GM18498 (cell line): ENCODE data around the gene POLR2H.

Source experiments
- ATAC-seq: cut with Tn5 transposase; IDR thresholded peaks from one replicate; pipeline ENCODE4 v1.9.1; 2021; ENCODE audit warnings: mild to moderate bottlenecking, moderate library complexity; ENCODE audit not compliant: unreplicated experiment

Gene POLR2H

DNA sequence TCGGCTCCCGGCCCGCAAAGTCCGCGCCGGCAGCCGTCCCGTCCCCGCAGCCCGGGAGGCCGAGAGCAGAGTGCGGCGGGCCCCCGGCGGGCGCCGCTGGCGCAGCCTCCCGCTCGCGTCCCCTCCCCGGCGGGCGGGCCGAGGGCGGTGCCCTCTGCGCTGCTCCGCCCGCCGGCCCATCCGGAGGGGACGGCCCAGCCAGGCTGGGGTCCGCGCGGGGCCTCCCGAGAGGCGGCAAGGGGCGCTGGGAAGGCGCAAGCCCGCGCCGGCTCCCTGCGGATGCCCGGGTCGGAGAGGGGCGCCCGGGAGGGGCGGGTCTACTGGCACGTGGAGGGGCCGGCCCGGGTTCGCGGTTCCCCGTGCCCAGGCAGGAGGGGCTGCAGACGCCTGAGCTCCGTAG is at the start of gene POLR2H, which contains the start of gene CLCN2:
Gene POLR2H, plus strand, starts transcription at position 179 of the 400 bp plus-strand sequence. CDS start 1,783 bp downstream, outside the sequence.
Gene CLCN2, minus strand, starts transcription at position 74 of the 400 bp plus-strand sequence. CDS start 126 bp downstream, outside the sequence.
- peak; percentile 47 for ATAC-seq

DNA sequence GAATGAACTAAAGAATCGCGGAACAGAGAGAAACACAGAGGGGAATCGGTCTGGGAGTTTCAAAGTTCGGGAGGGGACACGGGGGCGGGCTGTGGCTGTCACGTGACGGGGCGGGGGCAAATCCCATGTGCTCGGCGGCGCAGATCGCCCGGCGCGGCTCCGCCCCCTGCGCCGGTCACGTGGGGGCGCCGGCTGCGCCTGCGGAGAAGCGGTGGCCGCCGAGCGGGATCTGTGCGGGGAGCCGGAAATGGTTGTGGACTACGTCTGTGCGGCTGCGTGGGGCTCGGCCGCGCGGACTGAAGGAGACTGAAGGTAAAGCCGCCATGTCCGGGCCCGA is 47.2 kb upstream of the POLR2H start, which contains the start of gene EIF4G1:
Gene EIF4G1, plus strand, starts transcription at position 244 of the 337 bp plus-strand sequence. CDS start 1,191 bp downstream, outside the sequence.
- ATAC-seq = peak; percentile 87

DNA sequence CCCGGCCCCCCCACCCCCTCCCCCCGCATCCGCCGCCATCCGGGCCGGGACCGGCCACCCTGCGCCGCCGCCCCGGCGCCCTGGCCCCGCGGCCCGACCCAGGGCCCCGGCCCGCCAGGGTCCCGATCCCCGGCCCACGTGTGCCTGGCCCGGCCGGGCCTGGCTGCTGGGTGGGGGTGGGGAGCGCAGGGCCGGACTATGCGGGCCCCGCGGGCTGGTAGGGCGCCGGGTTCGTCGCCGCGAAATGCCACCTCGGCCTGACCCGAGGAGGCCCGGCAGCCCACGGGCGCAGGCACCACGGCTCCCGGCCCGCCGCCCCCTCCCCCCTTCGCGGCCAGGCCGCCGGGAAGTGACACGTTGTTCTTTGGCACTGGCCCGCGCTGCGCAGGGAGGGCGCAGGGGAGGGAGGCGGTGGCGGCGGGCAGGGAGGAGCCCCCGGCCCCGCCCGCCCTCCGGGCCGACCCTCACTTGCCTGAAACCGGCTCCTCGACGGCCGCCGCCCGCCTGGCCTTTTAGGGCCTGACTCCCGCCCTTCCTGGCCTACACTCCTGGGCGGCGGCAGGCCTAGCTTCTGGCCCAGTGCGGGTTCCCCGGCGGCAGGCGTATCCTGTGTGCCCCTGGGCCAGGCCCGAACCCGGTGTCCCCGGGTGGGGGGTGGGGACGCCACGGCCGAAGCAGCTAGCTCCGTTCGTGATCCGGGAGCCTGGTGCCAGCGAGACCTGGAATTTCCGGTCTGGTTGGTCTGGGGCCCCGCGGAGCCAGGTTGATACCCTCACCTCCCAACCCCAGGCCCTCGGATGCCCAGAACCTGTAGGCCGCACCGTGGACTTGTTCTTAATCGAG is 46.6 kb upstream of the POLR2H start:
- peak; percentile 59 for ATAC-seq

DNA sequence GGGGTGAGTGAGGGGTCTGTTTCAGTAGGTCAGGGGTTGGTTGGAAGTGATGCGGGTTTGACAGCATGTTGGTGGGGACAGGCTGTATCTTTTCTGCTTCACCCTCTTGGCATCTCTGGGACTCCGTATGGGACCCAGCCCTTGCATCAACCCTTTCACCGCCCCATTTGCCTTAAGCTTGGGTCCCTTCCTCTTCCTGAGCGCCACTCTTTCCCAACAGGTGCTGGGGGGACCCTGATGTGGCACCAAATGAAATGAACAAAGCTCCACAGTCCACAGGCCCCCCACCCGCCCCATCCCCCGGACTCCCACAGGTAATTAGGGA is 46.0 kb upstream of the POLR2H start:
- ATAC-seq = no peak

DNA sequence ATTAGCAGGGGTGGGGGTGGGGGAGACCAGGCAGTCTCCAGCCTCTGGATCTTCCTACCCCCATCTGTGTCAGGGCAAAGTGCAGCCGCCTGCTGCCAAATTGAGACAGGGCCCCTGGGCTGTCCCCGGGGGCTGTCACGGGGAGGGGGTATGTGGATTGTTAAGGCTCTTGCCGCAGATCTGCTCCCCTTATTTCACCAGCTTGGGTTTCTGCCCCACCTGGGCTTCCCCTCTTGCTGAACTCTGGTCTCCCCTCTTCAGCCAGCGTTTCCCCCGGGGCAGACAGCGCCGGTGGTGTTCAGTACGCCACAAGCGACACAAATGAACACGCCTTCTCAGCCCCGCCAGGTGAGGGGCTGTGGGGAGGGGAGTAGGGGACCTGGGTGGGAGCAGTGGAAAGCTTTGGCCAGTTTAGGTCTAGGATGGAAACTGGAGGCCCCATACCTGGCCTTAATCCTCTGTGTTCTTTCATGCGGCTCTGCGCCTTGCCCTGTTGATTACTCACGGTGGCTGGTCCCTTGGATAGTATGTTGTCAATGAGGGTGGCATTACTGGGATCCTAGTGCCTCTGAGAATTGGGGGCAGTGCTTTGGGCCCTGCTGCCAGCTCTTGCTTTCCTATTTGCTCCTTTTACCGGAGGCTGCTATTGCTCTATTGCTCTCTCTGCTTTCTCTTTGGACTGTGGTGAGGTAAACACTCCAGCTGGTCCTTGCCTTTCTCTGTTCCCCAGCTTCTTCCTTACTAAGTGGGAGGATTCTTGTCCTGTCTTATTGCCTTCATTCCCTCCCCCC is 45.4 kb upstream of the POLR2H start:
- ATAC-seq = no peak

DNA sequence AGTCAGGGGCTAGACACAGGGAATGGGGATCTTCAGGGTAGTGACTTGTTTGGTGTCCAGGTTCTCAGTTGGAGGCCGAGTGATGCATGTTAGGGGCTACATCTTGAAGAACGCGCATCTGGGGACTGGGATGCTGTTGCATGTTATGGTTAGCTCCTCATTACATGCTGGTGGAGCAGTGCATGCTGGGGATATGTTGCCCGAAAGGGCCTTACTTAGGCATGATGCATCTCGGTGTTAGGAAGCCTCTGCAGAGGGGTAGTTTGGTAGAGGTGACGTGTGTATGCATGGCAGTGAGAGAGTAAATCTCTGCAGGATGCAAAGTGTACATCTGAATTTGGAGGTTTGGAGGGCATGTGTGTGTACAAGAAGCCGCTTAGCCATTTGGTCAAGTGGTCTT is 44.7 kb upstream of the POLR2H start:
- no peak for ATAC-seq

DNA sequence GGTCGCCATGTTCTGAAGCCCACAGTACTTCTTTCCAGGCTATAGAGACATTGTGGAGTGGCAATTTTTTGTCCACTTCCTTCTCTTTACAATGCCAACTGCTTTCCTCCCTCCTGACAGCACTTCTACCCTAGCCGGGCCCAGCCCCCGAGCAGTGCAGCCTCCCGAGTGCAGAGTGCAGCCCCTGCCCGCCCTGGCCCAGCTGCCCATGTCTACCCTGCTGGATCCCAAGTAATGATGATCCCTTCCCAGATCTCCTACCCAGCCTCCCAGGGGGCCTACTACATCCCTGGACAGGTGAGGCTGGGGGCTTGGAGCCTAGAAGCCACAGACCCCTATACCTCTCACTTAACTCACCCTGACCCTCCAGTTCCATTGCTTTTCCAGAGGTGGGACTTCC is 44.3 kb upstream of the POLR2H start:
- ATAC-seq = no peak

DNA sequence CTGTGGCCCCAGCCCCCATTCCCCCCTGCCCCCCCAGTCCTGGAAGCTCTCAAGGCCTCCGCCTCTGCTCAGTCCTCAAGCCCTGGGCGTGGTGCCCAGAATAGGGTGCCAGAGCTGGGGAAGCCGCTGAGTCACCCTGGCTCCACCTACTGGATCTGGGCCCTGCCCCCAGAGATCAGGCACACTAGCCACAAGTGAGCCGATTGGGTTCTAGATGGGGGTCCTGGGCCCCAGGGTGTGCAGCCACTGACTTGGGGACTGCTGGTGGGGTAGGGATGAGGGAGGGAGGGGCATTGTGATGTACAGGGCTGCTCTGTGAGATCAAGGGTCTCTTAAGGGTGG is 41.4 kb upstream of the POLR2H start:
- ATAC-seq = no peak

DNA sequence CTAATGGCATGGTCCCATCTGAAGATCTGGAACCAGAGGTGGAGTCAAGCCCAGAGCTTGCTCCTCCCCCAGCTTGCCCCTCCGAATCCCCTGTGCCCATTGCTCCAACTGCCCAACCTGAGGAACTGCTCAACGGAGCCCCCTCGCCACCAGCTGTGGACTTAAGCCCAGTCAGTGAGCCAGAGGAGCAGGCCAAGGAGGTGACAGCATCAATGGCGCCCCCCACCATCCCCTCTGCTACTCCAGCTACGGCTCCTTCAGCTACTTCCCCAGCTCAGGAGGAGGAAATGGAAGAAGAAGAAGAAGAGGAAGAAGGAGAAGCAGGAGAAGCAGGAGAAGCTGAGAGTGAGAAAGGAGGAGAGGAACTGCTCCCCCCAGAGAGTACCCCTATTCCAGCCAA is 39.8 kb upstream of the POLR2H start:
- ATAC-seq = no peak

DNA sequence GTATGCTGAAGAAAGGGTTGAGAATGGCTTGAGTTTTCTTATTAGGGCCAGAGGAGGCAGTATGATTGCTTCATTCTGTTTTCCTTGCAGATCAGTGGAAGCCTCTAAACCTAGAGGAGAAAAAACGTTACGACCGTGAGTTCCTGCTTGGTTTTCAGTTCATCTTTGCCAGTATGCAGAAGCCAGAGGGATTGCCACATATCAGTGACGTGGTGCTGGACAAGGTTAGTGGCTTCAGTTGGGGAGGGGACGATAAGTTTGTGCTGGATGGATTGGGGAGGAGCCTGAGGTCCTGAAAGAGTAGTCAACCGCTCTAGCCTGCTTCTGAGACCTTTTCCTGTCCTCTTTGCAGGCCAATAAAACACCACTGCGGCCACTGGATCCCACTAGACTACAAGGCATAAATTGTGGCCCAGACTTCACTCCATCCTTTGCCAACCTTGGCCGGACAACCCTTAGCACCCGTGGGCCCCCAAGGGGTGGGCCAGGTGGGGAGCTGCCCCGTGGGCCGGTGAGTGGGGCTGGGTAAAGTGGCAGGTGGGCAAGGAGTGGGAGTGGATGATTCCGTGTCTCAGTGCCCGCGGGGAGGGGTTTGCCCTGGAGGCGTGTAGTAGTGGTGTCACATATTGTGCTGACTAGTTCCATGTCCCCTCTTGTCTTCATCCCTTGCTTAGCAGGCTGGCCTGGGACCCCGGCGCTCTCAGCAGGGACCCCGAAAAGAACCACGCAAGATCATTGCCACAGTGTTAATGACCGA is 38.6 kb upstream of the POLR2H start:
- no peak for ATAC-seq

DNA sequence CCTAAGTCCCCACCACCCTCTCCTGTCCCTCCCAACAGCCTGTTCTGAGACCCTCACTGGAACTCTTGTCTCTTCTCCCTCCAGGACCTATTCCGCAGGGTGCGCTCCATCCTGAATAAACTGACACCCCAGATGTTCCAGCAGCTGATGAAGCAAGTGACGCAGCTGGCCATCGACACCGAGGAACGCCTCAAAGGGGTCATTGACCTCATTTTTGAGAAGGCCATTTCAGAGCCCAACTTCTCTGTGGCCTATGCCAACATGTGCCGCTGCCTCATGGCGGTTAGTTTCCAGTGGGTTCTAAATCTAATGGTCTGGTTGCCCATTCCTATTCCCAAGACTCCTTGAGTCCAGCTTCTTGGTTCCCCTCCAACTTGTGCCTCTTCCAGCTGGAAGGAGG is 37.8 kb upstream of the POLR2H start:
- ATAC-seq = no peak

DNA sequence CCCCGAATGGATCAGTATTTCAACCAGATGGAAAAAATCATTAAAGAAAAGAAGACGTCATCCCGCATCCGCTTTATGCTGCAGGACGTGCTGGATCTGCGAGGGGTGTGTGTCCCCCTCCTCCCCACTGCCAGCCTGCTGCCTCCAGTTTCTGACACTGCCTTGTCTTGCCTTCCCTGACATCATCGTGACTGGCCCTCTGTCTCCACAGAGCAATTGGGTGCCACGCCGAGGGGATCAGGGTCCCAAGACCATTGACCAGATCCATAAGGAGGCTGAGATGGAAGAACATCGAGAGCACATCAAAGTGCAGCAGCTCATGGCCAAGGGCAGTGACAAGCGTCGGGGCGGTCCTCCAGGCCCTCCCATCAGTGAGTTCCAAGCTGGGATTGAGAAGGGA is 36.2 kb upstream of the POLR2H start:
- ATAC-seq = no peak

DNA sequence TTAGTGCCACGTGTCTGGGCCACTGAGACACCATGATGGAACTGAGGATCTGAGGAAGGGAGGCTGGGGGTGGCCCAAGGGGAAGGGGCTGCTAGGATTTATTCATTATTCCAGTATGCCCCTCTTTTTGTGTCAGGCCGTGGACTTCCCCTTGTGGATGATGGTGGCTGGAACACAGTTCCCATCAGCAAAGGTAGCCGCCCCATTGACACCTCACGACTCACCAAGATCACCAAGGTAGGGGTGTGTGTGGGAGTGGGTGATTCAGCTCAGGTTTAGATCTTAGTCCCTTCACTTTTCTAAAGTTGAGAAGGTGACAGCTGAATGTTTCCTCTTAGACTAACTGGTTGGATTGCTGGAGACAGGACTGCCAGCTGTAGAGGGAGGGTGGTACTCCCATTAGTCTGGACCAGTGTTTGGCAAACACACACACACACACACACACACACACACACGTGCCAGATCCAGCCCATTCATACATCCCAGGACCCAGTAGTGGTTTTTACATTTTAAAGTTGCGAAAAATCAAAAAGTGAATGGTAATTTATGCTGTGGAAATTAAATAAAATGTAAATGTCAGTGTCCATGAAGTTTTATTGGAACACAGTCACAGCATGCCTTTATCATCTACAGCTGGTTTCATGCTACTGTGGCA is 35.7 kb upstream of the POLR2H start:
- no peak for ATAC-seq

DNA sequence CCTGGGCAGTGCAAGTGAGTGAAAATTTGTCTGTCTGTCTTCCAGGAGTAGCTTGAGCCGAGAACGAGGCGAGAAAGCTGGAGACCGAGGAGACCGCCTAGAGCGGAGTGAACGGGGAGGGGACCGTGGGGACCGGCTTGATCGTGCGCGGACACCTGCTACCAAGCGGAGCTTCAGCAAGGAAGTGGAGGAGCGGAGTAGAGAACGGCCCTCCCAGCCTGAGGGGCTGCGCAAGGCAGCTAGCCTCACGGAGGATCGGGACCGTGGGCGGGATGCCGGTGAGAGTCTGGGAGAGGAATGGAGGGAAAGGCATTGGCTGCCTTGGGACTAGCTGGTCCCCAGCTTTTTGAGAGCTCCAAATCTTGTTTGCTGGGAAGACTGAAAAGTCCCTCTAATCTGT is 34.3 kb upstream of the POLR2H start:
- ATAC-seq = no peak

DNA sequence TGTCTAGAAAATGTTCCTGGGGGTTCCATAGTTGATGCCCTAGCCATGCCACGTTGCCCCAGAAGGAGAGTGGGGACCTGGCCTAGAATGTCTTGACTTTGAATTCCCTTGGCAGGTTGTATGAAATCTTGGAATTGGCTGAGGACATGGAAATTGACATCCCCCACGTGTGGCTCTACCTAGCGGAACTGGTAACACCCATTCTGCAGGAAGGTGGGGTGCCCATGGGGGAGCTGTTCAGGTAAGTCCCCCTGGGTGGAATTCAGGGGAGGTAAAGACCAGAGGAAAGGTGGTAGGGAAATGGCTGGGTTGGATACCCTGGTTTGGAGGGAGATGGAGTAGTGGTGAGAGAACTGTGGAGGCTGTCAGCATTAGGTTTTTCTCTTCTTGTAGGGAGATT is 33.0 kb upstream of the POLR2H start:
- ATAC-seq = no peak

DNA sequence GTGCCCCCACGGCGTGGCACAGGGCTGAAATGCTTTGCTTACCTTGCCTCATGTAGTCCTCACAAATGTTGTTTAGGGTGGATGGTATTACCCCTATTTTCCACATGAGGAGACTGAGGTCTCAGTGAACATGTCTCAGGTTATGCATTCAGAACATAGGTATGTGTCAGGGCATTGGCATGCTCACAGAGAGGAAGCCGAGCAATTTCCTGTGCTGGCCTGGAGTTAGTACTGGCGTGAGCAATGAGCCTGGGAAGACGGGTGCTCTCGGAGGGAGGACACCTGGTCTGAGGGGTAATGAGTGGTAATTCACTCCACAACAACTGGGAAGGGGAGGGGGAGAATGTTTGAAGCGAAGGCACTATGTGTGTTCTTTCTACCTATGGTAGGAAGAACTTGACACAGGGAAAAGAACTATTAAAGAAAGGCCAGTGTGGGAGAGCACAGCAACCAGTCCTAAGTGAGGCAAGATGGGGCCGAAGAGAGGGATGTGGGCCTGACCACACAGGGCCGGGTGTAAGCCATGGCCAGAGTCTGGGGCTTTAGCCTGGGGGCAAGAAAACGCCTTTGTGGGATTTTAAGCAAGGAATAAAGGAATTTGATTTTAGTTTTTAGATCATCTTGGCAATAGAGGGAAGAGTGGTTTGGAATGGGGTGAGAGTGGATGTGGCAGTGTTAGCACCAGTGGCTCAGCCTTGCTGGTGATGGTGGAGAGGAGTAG is 29.0 kb upstream of the POLR2H start:
- no peak for ATAC-seq

DNA sequence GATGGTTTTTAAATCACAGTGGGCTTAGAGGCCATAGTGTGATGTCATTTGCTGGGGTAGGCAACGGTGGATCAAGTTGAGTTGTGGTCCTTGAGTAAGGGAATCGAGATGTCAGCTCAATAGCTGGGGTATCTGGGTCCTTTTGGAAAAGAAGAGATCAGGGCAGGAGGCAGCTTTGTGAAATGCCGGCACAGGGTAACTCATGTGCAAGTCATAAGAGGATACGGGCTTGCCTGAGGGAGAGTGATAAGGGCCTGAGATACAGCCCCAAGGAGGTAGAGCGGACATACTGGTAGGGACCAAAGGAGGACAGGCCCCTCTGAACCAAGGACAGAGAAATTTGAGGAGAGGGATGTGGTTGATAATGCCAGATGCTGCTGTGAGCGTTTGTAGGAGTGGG is 28.3 kb upstream of the POLR2H start:
- no peak for ATAC-seq

DNA sequence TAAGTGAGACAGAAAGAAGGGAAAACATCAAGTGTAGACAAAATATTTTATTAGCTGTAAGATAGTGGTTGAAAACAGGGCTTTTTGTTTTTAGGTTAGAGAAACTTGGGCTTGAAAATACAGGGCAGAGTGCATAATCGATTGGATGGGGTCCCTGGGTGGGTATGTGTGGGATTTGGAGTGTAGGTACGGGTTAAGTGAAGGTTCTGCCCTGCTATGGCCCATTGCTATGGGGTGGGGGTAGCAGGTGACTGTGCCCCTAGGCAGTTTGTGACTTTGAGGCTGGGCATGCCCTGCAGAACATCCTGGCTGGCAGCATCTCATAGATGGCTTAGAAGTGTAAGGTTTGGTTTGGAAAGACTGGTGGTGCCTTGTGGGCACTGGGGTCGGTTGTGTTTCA is 27.8 kb upstream of the POLR2H start:
- no peak for ATAC-seq

DNA sequence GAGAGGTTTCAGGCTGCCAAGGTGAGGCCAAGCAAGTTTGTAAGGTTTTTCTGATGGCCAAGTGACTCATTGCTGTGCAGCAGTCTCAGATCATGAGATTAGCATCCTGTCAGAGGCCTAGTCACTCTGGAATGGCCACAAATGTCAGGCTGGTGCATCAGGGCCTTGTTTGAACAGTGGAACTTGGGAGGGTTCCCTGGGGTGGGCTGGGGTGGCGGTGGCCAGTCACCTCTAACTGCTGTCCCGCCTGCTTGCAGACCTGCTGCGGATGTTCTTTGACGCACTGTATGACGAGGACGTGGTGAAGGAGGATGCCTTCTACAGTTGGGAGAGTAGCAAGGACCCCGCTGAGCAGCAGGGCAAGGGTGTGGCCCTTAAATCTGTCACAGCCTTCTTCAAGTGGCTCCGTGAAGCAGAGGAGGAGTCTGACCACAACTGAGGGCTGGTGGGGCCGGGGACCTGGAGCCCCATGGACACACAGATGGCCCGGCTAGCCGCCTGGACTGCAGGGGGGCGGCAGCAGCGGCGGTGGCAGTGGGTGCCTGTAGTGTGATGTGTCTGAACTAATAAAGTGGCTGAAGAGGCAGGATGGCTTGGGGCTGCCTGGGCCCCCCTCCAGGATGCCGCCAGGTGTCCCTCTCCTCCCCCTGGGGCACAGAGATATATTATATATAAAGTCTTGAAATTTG is 26.9 kb upstream of the POLR2H start:
- ATAC-seq = no peak

DNA sequence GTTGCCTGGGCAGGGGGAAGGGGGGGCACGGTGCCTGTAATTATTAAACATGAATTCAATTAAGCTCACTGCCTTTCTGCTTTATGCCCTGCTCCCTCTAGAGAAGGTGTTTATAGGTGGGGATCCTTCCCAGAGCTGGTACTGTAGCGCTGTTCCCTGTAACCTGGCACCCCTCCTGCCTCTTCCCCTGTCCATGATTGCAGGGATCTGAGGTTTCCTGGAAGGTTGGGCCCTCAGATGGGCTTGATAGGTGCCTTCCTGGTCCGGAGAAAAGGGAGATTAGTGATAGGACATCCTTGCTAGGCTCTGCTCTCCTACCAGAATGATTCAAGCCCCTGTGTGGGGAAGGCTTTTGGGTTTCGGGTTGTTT is 26.2 kb upstream of the POLR2H start:
- no peak for ATAC-seq
